Measurements from ENCODE around the gene CHRM2. TPM values are rescaled to one million over a fixed set of nuclear protein-coding genes. Genes with fewer than 3 reads are reported as not detected.
A peak's percentile ranks its signal among the peaks of the same experiment; 100 is the strongest.
"Not testable (repeated sequence)": the region's sequence is repeated elsewhere in the genome, so short reads cannot be mapped to it uniquely, and the experiment has no call there.

Gene CHRM2
- polyA plus RNA-seq (0.05 TPM in 1 of 2 replicates, not detected in the other), polyA minus RNA-seq (0.49 and 1.3 TPM in 2 replicates)

GRCh38 chr7:136868496-136869000 lies at the start of gene CHRM2:
TSS of gene CHRM2 (plus strand) at chr7:136868652. CDS start at chr7:137014866, 146,214 bp downstream.
- Histone ChIP-seq H3K9me3 (ENCODE audit: low read length) (no peaks in the 10 kb centered on the region), H2AFZ (ENCODE audit: low read depth, low read length) (peak within 1 kb of the TSS; percentile 3), H3K36me3 (ENCODE audit: insufficient read depth, low read length) (no peaks in the 10 kb centered on the region), H3K4me3 (ENCODE audit: low read length) (peak within 1 kb of the TSS; percentile 78), H3K9me2 (ENCODE audit: insufficient read depth, low read length) (no peaks in the 10 kb centered on the region), H3K4me2 (ENCODE audit: low read length) (peak within 1 kb of the TSS; percentile 98), H3K27me3 (ENCODE audit: insufficient read depth, low read depth, low read length) (peaks cover 65% of the 10 kb centered on the region), H4K20me1 (ENCODE audit: insufficient read depth) (no peaks in the 10 kb centered on the region), H3F3A (ENCODE audit: insufficient read depth, low read length, poor library complexity, severe bottlenecking) (no peaks in the 10 kb centered on the region), H3K9ac (ENCODE audit: low read length) (peak within 1 kb of the TSS; percentile 43), H3K79me2 (replicated peaks; ENCODE audit: insufficient read depth, low read length) (no peaks in the 10 kb centered on the region), H3K27ac (ENCODE audit: low read length) (no peak within 1 kb of the TSS)
- no peak for TF ChIP-seq EZH2 (IDR thresholded peaks at IDR 0.05; ENCODE audit: borderline replicate concordance, insufficient read depth, low read length, poor library complexity, severe bottlenecking)
- TF ChIP-seq POLR2AphosphoS5 (IDR thresholded peaks at IDR 0.05) = peak; percentile 17
- no peak for TF ChIP-seq CTCF (IDR thresholded peaks at IDR 0.05; ENCODE audit: poor library complexity, severe bottlenecking)
- no peak for TF ChIP-seq TAF1 (IDR thresholded peaks at IDR 0.05; ENCODE audit: low read depth)
- TF ChIP-seq SMC3 (conservative IDR thresholded peaks at IDR 0.05; ENCODE audit: poor library complexity) = no peak
- TF ChIP-seq RAD21 (conservative IDR thresholded peaks at IDR 0.05) = peak; percentile 46
- no peak for TF ChIP-seq REST (IDR thresholded peaks at IDR 0.05; ENCODE audit: borderline replicate concordance)
- no peak for TF ChIP-seq EP300 (conservative IDR thresholded peaks at IDR 0.05; ENCODE audit: poor library complexity, severe bottlenecking)
- TF ChIP-seq MXI1 (conservative IDR thresholded peaks at IDR 0.05; ENCODE audit: poor library complexity, severe bottlenecking) = peak; percentile 53

GRCh38 chr7:136831398-136831797 lies 37.1 kb upstream of the CHRM2 start:
- not testable (repeated sequence) for H3K4me2 ChIP-seq (ENCODE audit: low read length); H3K79me2 ChIP-seq (replicated peaks; ENCODE audit: insufficient read depth, low read length); H2AFZ ChIP-seq (ENCODE audit: low read depth, low read length); H3K9ac ChIP-seq (ENCODE audit: low read length); H4K20me1 ChIP-seq (ENCODE audit: insufficient read depth); H3F3A ChIP-seq (ENCODE audit: insufficient read depth, low read length, poor library complexity, severe bottlenecking); H3K27me3 ChIP-seq (ENCODE audit: insufficient read depth, low read depth, low read length); H3K9me2 ChIP-seq (ENCODE audit: insufficient read depth, low read length); H3K9me3 ChIP-seq (ENCODE audit: low read length); H3K36me3 ChIP-seq (ENCODE audit: insufficient read depth, low read length); H3K27ac ChIP-seq (ENCODE audit: low read length); H3K4me3 ChIP-seq (ENCODE audit: low read length)

Measured in neural cell (in vitro differentiated cells).